ENCODE results near the gene GNG12.

Gene GNG12

GRCh38 chr1:67843331-67843730 lies 10.1 kb upstream of the GNG12 start:
- Histone ChIP-seq H3K36me3 (ENCODE audit: insufficient read depth) (no peaks in the 10 kb centered on the region), H3K4me3 (IDR thresholded peaks at IDR 0.05; ENCODE audit: insufficient read depth, low read depth, low read length) (no peak overlapping the region), H3K27ac (no peak overlapping the region), H2AFZ (ENCODE audit: low read depth) (no peak overlapping the region), H3K9ac (no peak overlapping the region), H3K27me3 (ENCODE audit: insufficient read depth, low read depth) (no peaks in the 10 kb centered on the region), H4K20me1 (ENCODE audit: insufficient read depth) (no peaks in the 10 kb centered on the region), H3K79me2 (ENCODE audit: insufficient read depth, low read depth) (no peaks in the 10 kb centered on the region), H3K4me2 (no peak overlapping the region), H3K4me1 (ENCODE audit: low read depth, poor library complexity, severe bottlenecking) (no peaks in the 10 kb centered on the region)
- no peak for TF ChIP-seq CTCF (conservative IDR thresholded peaks at IDR 0.05; ENCODE audit: low read depth, low read length)

- no peak for TF ChIP-seq CTCF (conservative IDR thresholded peaks at IDR 0.05; ENCODE audit: low read depth, low read length)
- Histone ChIP-seq H3K36me3 (ENCODE audit: insufficient read depth) (no peaks in the 10 kb centered on the region), H3K4me2 (no peak overlapping the region), H3K9ac (no peak overlapping the region), H3K27ac (no peak overlapping the region), H3K27me3 (ENCODE audit: insufficient read depth, low read depth) (no peaks in the 10 kb centered on the region), H3K4me3 (IDR thresholded peaks at IDR 0.05; ENCODE audit: insufficient read depth, low read depth, low read length) (no peak overlapping the region), H3K4me1 (ENCODE audit: low read depth, poor library complexity, severe bottlenecking) (no peaks in the 10 kb centered on the region), H3K79me2 (ENCODE audit: insufficient read depth, low read depth) (no peaks in the 10 kb centered on the region), H4K20me1 (ENCODE audit: insufficient read depth) (no peaks in the 10 kb centered on the region), H2AFZ (ENCODE audit: low read depth) (no peak overlapping the region)
Observed at GRCh38 chr1:67840449-67840848, 7.2 kb upstream of the GNG12 start.

GRCh38 chr1:67839826-67840225 lies 6.6 kb upstream of the GNG12 start:
- no peak for TF ChIP-seq CTCF (conservative IDR thresholded peaks at IDR 0.05; ENCODE audit: low read depth, low read length)
- H3K36me3 ChIP-seq (ENCODE audit: insufficient read depth), result no peaks in the 10 kb centered on the region
- H3K4me1 ChIP-seq (ENCODE audit: low read depth, poor library complexity, severe bottlenecking), result no peaks in the 10 kb centered on the region
- H3K79me2 ChIP-seq (ENCODE audit: insufficient read depth, low read depth), result no peaks in the 10 kb centered on the region
- no peak overlapping the region for H2AFZ ChIP-seq (ENCODE audit: low read depth)
- H4K20me1 ChIP-seq (ENCODE audit: insufficient read depth), result no peaks in the 10 kb centered on the region
- no peak overlapping the region for H3K4me2 ChIP-seq
- H3K9ac ChIP-seq, result no peak overlapping the region
- no peaks in the 10 kb centered on the region for H3K27me3 ChIP-seq (ENCODE audit: insufficient read depth, low read depth)
- H3K4me3 ChIP-seq (IDR thresholded peaks at IDR 0.05; ENCODE audit: insufficient read depth, low read depth, low read length), result no peak overlapping the region
- no peak overlapping the region for H3K27ac ChIP-seq

- H3K36me3 ChIP-seq (ENCODE audit: insufficient read depth), result no peaks in the 10 kb centered on the region
- no peaks in the 10 kb centered on the region for H3K79me2 ChIP-seq (ENCODE audit: insufficient read depth, low read depth)
- TF ChIP-seq CTCF (conservative IDR thresholded peaks at IDR 0.05; ENCODE audit: low read depth, low read length), result no peak
- no peak overlapping the region for H3K9ac ChIP-seq
- no peak overlapping the region for H3K4me3 ChIP-seq (IDR thresholded peaks at IDR 0.05; ENCODE audit: insufficient read depth, low read depth, low read length)
- no peaks in the 10 kb centered on the region for H3K4me1 ChIP-seq (ENCODE audit: low read depth, poor library complexity, severe bottlenecking)
- H3K4me2 ChIP-seq, result no peak overlapping the region
- no peak overlapping the region for H3K27ac ChIP-seq
- no peaks in the 10 kb centered on the region for H4K20me1 ChIP-seq (ENCODE audit: insufficient read depth)
- no peaks in the 10 kb centered on the region for H3K27me3 ChIP-seq (ENCODE audit: insufficient read depth, low read depth)
- H2AFZ ChIP-seq (ENCODE audit: low read depth), result no peak overlapping the region
Observed at GRCh38 chr1:67838180-67838910, 5.1 kb upstream of the GNG12 start.
